GM18505 (cell line): ENCODE measurements around the gene CCM2.

Source experiments
- ATAC-seq: cut with Tn5 transposase; IDR thresholded peaks from one replicate; pipeline ENCODE4 v1.9.1; 2021; ENCODE audit not compliant: unreplicated experiment
- POLR2A ChIP-seq: IDR thresholded peaks from 4 replicates; pipeline ENCODE4 v1.6.1; 2011; ENCODE audit warnings: borderline replicate concordance; ENCODE audit not compliant: insufficient read depth, insufficient read length; ENCODE audit errors: extremely low read depth

The CCM2 gene

DNA sequence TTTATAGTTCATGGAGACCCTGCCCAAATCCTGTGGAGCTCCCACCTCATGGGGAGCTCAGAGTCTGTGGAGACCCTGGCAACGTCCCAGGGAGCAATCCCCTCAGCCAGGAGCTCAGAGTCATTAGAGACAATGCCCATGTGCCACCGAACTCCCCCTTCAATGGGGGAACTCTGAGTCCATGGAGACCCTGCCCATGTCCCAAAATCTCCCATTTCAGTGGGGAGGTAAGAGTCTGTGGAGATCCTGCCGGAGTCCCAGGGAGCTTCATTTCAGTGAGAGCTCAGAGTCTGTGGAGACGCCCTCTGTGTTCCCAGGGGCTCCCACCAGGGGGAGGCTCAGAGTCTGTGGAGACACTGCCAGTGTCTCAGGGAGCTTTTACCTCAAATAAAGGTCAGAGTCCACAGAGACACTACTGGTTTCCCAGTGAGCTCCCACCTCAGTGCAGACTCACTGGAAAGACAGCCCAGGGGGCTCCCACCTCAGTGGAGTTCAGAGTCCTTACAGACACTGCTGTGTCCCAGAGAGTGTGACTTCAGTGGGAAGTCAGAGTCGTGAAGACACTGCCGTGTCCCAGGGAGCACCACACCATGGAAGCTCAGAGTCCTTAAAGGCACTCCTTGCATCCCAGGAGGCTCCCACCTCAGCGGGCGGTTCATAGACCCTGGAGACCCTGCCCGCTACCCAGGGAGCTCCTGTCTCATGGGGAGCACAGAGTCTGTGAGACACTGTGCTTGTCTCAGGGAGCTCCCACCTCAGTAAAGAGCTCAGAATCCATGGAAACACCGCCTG lies 26.2 kb upstream of the CCM2 start:
- ATAC-seq = no peak
- TF ChIP-seq POLR2A = no peak

DNA sequence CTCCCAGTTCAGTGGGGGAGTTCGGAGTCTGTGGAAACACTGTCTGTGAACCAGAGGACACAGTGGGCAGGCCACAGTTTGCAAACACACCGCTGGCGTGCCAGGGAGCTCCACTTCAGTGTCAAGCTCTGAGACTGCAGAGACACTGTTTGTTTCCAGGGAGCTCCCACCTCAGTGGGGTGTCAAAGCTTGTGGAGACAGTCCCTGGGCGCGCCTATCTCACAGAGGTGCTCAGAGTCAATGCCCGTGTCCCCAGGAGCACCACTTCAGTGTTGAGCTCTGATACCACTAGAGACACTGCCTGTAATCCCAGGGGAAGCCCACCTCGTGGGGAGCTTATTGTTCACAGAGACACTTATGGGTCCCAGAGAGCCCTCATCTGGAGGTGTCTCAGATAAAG lies 25.5 kb upstream of the CCM2 start:
- TF ChIP-seq POLR2A = no peak
- ATAC-seq = no peak

DNA sequence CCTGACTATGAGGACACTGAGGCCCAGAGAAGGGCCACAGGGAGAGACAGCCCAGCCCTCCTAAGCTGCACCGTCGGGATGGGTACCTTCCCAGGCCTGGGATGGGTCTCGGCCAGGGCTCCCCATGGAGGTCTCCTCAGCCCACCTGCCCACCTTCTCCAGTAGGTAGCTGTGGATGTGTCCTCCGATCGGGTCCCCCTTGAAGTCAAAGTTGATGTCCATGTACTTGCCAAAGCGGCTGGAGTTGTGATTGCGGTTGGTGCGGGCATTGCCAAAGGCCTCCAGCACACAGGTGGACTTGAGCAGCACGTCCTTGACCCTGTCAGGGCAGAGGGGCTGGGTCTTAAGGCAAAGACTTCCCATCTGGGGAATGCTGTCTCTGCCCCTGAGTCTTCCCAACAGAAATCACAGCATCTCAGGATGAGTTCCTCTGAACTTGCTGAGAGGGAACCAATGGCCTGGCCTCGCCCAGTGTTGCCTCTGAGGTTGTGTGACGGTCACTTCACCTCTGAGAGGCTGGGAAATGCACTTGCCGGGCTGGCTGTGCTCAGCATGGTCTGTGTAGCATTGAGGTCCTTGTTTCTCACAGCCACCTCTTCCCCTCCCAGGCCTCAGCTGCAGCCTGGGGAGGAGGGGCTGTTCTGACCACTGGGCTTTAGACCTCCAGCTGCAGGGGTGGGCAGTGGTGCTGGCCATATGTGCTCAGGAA lies 24.5 kb upstream of the CCM2 start:
- no peak for ATAC-seq

DNA sequence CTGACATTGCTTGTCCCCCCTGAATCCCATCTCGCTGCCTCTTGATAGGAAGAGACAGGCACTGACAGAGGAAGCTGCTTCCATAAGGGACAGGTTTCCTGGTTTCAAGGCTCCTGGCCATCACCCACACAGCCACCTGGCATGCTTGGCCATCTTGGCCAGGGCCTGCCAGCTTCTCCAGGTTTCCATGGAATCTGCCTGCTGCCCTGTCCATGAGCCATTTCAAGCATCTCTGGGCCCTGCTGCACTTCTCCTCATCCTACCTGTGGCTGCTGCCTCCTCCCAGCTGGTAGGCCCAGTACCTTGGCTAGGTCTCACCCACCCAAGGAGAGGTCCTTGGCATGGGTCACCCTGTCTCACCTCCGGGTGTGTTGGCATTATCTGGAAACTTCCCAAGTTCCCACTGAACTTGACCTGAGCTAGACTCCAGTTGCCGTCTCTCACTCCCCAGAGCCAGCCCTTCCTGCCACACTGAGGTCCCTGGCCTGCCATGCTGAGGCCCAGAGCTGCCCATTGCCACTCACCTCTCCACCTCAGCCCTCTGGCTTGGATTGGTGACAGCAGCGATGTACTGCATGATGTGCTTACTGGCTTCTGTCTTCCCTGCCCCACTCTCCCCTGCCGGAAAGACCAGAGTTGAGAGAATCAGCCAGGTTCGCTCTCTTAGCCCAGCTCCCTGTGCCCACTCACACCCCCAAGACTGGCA lies 23.8 kb upstream of the CCM2 start:
- TF ChIP-seq POLR2A = no peak
- ATAC-seq = no peak

More for the DNA sequence above, 24.5 kb upstream of the CCM2 start:
- peak; percentile 14 for TF ChIP-seq POLR2A

DNA sequence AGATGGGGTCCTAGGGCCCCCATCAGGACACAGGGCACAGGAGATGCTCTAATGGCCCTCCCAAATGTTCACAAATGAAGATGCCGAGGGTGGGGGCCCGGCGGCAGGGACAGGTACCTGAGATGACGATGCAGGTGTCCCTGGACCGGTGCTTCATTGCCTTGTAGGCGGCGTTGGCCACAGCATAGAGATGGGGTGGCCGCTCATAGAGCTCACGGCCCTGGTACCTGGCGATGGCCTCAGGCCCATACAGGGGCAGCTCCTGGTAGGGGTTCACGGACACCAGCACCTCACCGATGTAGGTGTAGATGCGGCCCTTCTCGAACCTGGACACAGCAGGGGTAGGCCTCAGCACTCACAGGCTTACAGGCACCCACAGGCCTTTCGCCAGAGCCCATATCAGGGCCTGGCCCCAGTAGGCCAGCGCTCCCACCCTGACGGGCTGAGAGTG lies 23.2 kb upstream of the CCM2 start:
- no peak for TF ChIP-seq POLR2A
- no peak for ATAC-seq

DNA sequence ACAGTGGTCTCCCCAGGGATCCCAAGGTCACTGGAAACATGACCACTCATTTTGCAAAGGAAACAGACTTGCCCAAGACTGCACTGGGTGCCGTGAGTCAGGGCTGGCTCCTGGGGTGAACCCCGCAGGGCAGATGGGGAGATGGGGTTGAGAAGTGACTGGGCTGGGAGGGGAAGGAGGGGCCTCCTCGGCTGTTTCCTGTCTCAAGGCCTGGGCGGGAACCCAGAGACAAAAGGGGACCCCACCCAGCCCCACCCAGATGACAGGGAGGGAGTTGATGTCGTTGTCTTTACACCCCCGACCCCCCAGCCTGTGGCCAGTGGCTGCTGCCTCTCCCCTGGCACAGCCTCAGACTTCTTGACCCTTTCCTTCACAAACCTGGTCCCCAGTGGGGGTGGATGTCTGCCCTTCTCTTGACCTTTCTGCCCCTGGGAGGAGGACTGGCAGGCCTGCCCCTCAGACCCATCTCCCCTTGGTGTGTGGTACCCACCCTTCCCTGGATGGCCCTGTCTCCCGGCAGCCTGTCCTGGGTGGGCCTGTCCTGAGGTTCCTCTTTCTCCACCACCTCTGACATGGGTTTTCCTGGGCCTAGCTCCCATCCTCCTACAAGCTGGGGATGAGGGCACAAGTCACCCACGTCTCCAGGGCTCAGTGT lies 22.6 kb upstream of the CCM2 start:
- peak; percentile 67 for TF ChIP-seq POLR2A
- ATAC-seq = no peak

DNA sequence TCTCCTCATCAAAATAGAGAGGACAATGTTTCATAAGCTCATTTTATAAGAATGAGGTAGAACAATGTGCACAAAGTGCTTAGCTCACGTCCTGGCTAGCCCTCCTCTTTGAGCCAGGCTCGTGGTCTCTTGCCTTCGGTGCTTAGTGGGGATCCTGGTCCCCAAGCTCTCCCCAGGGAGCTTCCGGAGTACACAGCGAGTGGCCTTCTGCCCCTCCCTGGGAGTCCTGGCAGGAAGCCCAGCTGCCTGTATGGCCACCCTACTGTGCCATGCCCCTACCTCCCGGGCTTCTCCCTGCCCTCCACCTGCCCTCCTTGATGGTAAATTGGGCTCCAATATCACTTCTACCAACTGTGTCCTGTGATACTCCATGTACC lies 22.1 kb upstream of the CCM2 start:
- ATAC-seq = no peak
- TF ChIP-seq POLR2A = no peak

DNA sequence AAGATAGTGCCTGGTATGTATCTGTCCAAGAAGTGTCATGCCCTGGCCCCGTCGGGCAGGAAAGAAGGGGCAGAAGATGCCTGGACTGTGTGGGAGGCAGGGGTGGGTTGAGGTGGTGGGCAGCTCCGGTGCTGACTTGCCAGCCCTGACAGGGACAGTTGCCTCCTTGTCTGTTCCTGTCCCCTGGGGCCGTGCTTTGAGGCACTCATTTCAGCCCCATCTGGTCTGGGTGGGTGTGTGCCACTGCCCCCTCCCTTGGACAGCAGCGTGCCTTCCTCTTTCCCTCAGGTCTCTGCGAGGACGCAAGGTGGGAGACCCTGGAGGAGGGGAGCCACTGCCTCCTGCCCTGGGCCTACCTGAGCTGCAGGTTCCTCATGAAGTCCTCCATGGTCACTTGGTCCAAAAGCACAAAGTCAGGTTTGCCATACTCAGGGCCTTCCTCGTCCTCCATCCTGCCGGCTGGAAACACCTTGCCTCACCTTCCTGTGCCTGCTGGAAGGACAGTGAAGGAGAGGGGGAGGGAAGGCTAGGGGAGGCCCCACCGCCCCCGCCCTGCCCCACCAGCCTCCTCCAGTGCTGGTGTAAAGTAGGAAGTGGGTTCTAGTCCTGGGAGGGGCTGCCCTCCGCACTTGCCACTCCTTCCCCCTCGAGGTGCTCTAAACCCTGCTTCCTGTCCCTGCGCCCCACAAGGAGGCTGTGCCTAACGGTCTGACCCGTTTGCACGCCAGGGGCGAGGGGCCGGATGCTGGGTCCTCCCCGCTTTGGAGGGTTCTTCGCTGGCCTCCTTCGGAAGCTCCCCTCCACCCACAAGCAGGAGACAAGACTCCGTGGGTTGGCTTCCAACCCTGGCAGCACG lies 21.3 kb upstream of the CCM2 start, which contains the start of gene MYO1G:
Gene MYO1G (minus strand): TSS at position 505 of the 856 bp plus-strand sequence. CDS start 54 bp downstream, at position 451.
- TF ChIP-seq POLR2A = peak; percentile 78
- ATAC-seq = peak; percentile 54

DNA sequence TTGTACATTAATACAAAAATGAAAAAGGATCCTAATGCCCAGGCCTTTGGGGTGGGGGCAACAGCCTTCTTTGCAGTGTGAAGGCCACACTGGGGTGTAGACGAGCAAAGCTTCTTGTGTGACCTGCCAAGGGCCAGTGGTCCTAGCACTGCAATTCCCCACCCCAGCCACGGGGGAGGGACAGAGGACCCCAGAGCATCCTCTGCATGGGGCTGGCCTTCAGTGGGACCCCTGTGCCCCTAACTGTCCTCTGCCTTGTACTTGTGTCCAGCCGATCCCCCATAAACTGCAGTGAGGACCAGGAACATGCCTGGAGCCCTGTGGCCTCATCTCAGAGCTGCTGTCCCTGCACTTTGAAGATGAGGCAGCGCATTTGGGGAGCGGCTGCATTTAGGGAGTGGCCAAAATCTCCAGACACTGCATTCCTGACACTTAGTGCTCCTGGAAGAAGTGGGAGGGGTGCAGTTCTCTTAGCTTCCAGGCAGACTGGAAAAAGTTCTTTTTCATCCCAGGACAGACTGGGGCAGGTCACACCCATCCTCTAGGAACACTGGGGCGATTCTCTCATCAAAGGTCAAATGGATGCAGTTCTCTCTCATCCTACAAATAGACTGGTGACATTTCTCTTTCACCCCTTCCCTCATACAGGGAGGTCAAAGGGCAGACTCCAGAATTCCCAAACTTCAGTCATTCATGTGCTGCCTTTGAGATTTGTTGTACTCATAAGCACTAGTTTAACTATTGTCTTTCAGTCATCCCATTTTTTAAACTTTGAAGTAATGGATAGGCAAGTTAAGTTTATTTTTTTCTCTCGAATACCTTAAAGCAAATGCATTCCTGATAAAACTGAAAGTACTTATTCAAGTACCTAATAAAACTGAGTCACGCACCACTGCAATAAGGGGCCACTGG lies 20.3 kb upstream of the CCM2 start:
- peak; percentile 7 for TF ChIP-seq POLR2A
- no peak for ATAC-seq

DNA sequence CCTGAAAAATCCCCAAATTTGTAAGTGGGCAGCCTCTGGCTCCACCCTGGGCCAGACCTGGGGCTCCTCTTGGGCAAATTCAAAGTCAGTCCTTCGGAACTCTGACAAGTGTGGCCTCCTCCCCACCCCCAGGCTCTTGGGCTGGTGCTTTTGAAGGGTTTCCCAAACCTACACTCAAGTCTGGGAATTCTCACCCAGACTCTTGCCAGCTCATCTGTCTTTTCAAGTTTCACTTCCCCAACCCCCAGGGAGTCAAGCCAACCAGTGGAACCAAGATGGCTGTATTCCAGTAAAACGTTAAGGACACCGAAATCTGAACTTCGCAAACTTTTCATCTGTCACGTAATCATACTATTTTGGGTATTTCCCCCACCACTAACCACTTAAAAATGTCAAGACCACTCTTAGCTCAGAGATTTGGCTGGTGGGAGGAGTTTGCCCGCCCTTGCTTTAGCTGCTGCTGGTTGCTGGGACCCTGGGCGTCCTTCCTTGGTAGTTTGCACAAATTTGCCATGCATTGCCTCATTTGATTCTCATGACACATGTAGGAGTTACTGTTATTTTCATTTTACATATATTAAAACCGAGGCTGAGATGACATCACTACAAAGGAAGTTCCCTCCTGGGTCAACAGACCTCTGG lies 19.5 kb upstream of the CCM2 start:
- TF ChIP-seq POLR2A = peak; percentile 17

More for the DNA sequence above, 19.5 kb upstream of the CCM2 start:
- ATAC-seq = peak; percentile 40
